Measurements from ENCODE around the gene SUCLG1.
"Not testable (repeated sequence)": the region's sequence is repeated elsewhere in the genome, so short reads cannot be mapped to it uniquely, and the experiment has no call there.

The SUCLG1 gene

GRCh38 chr2:84459018-84459943, at the start of gene SUCLG1:
TSS of gene SUCLG1 (minus strand) at chr2:84459280. CDS start at chr2:84459269, 11 bp downstream.
- DNase-seq: peak; percentile 92

DNA sequence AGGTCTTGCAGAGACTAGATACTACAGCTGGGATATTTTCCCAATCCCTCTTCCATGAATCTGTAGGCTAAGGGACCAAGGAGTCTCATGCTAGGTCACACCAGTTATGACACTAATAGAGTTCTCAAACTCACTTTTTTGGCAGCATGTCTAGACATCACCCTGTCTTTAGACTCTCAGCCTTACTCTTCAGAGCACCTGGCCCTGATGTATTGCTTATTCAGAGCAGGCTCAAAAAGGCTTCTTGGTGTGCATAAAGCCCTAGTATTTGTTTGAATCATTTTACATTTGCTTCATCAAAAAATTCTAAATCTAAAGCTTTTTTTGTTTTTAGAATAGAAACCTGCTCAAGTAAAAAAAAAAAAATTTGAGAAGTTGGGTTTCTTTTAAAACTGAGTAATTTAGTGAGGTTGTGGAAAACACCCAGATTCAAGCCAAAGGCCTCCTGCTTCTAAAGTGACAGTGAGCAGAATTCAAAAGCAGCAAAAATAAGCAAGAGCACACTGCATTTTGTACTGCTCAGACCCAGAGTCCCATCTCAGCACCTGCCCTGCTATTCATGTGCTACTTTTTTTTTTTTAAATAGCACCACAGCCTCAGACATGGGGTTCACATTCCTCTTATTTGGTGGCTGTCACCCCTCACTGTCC, 39.2 kb upstream of the SUCLG1 start:
- DNase-seq: no peak

DNA sequence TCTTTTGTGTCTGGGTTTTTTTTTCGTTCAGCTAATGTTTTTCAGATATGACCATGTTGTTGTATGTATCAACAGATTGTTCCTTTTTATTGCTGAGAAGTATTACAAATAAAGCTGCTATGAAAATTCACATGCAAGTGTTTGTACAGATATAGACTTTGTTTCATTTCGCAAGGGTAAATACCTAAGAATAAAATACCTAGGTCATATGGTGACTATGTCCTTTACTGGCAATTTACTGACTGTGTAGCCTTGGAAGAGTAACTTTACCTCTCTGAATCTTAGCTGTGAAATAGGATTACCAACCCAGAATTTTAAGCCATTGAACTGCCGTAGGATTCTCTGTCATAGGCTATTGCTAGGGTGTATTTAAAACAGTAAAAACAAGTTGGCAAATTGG, 38.2 kb upstream of the SUCLG1 start:
- DNase-seq: no peak

- DNase-seq: no peak
Measured at GRCh38 chr2:84496386-84496785, 37.3 kb upstream of the SUCLG1 start.

- peak; percentile 58 for DNase-seq
Measured at GRCh38 chr2:84495539-84496146, 36.6 kb upstream of the SUCLG1 start.

DNA sequence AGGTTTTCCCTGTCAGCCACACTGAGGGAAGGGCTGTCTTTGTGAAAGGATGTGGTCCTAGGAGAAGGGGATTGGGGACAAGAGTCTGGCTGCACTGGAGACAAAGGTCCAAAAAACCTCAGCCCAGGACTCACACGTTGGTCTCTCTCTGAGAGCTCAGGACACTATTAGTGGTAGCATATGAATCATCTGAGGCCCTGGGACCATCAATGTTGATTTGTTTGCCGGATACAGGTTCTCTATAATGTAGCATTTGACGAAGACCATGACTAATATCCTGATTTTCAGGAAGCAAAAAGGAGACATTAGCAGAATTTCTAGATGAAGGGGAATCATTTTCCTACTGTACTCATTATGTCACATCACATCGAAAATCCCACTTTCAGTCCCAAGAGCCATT, 35.0 kb upstream of the SUCLG1 start:
- no peak for DNase-seq

DNA sequence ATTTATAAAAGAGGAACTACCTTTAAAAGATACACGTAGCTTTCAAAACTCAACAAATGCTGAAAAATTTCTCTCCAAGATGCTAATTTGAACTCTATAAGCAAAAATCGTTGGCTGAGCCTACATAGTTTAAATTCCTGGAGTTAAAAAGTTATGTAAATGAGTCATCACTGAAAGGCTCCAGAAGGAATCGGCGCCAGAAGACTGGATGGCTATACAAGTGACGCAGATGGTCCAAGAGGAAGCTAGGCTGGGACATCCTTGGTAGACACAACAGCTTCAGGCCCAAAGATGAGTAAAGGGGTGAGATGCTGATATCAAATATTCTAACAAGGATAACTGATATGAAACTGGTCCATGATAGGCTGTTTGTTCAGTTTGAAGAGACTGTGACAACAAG, 34.4 kb upstream of the SUCLG1 start:
- DNase-seq: no peak

- no peak for DNase-seq
Measured at GRCh38 chr2:84492571-84492970, 33.5 kb upstream of the SUCLG1 start.

GRCh38 chr2:84491741-84492140, 32.7 kb upstream of the SUCLG1 start:
- no peak for DNase-seq

DNA sequence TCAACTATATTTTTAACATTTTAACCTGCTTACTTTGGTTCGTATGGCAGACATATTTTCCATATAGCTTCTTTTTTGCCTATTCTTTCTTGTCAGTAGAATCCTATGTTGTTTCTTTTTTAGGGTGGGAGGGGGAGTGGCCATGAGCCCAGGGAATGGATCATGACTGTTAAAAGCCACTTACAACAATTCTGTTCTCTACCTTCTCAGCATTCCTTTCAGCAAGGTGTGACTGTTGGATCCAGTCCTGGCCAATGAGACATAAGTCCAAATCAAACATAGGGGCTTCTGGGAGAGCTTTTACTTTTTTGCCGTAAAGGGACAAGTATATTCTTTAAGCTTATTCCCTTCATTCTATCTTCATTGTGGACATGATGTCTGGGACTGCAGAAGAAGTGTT, 32.2 kb upstream of the SUCLG1 start:
- DNase-seq: no peak

GRCh38 chr2:84487298-84487996, 28.4 kb upstream of the SUCLG1 start:
- DNase-seq: no peak

- peak; percentile 40 for DNase-seq
Measured at GRCh38 chr2:84486441-84487115, 27.5 kb upstream of the SUCLG1 start.

DNA sequence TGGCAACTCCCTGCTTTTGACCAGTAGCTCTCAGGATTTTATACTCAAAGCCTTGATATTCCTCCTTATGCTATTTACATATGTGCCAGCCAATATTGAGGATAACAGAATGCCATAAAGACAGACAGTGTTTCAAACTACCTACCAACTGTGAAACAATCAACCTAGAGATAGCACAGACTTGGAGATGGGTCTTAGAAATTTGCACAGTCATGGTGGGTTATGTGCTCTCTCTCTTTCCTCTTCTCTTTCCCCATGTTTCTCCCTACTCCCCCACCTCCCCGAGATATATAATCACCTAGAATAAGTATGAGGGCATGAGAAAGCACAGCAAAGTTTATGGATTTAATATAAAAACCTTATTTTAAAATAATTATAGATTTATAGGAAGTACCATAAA, 24.2 kb upstream of the SUCLG1 start:
- no peak for DNase-seq

- no peak for DNase-seq
Measured at GRCh38 chr2:84482603-84483002, 23.5 kb upstream of the SUCLG1 start.

- no peak for DNase-seq
Measured at GRCh38 chr2:84481702-84482101, 22.6 kb upstream of the SUCLG1 start.

DNA sequence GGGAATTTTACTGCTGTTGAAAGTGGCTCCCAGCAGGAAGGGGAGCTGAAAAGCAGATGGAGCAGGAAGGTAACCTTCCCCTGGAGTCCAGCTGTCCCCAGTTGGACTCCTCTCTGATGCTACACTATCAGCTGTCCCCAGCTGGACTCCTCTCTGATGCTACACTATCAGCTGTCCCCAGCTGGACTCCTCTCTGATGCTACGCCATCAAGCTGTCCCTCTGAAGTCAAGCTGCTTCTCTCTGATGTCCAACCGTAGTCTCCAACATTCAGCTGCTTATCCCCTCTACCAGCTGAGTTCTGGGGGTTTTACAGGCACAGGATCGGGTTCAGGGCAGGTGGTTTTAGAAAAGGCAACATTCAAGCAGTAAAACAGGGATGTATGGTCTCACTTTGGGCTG, 19.8 kb upstream of the SUCLG1 start:
- no peak for DNase-seq

GRCh38 chr2:84477886-84478285, 18.8 kb upstream of the SUCLG1 start:
- no peak for DNase-seq

DNA sequence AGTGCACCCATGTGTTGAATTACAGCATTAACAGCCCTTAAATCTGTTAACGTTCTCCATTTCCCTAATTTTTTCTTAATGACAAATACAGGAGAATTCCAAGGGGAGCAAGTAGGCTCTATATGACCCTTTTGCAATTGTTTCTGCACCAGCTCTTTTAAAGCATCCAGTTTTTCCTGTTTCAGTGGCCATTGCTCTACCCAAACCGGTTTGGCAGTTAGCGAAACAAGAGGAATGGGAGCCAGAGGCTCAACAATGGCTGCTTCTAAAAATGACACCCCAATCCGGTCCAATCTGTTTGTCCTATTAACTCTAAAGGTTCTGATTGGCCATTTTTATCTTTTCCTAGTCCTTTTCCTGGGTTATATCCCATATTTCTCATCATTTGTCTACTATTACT, 15.1 kb upstream of the SUCLG1 start:
- DNase-seq: no peak

DNA sequence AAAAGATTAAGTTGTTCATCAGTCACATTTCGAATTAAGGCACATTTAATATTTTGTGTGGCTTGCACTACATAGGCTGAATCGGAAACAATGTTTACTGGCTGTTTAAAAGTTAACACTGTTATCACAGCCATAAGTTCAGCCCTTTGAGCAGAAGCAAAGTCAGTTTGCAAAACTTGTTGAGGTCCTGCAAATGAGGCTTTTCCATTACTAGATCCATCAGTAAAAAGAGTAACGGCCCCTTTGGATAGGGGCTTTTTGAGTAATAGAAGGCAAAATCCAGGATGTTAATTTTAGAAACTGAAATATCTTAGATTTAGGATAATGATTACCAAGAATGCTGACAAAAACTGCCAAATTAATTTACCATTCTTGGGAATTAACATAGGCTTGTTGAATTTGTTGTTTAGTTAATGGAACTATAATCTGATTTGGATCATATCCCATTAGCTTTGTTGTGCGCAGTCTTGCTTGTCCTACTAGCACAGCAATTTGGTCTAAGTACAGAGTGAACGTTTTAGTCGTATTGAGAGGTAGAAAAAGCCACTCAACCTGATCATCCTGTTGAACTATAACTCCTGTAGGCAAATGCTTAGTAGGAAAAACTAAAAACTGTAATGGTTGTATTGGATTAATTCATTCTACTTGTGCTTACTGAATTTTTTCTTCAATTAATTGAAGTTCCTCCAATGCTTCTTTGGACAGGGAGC, 13.9 kb upstream of the SUCLG1 start:
- DNase-seq: no peak

DNA sequence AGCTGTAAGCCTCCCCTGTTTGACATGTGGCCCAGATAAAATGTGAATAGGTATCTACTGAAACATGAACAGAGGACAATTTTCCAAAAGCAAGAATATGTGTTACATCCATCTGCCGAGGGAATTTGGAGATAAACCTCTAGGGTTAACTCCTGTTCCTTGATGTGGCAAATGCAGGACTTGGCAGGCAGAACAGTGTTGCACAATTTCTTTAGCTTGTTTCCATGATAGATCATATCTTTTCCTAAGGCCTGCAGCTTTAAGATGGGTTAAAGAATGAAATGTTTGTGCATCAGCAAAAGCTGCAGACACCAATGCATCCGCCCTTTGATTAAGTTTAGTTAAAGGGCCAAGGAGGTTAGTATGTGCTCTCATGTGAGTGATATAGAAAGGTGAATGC, 13.3 kb upstream of the SUCLG1 start:
- DNase-seq: not testable (repeated sequence)

- no peak for DNase-seq
Measured at GRCh38 chr2:84467389-84467788, 8.3 kb upstream of the SUCLG1 start.

GRCh38 chr2:84461310-84461709, 2.2 kb upstream of the SUCLG1 start:
- no peak for DNase-seq

Measured in NCI-H2171 treated with DMSO at 0.1 percent for 48 hours (cell line).